ENCODE measurements around the gene GSE1. TPM values are rescaled to one million over a fixed set of nuclear protein-coding genes. Genes with fewer than 3 reads are reported as not detected.

GSE1 gene
- total and polyA plus RNA-seq, 2 experiments from 2014 or later = 32.4 to 135 TPM

DNA sequence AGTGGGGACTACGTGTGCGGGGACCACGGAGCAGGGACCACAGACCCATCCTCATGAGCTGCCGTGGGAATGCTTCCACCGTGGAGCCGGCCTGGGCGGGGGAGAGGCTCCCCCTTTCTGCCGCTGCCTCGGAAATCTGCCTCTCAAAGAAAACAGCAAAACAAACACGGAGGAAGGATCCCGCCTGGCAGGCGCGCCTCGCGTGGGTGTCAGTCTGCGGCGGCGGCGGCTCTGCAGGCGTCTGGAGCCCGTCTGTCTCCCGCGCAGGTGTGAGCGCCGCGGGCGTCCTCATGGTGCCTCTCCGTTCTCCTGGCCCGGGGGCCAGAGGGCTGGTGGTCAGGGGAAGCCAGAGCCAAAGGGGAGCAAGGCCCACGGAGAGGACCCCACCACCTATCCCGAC, 27.5 kb downstream of the GSE1 start:
- Histone ChIP-seq H3K79me2 (replicated peaks; ENCODE audit: insufficient read depth) (peaks cover 96% of the 10 kb centered on the region), H3K36me3 (ENCODE audit: insufficient read depth) (no peaks in the 10 kb centered on the region), H3K9me2 (ENCODE audit: insufficient read depth) (no peaks in the 10 kb centered on the region), H3K27ac (ENCODE audit: low read depth) (no peak overlapping the region), H3K27me3 (ENCODE audit: insufficient read depth) (no peaks in the 10 kb centered on the region), H3F3A (replicated peaks; ENCODE audit: low read depth) (no peaks in the 10 kb centered on the region), H3K4me1 (ENCODE audit: insufficient read depth) (0 out of 2 replicates have a peak, but pooled peaks cover 4% of the 10 kb centered on the region), H2AFZ (no peak overlapping the region), H3K4me3 (no peak overlapping the region), H3K4me2 (no peak overlapping the region), H4K20me1 (replicated peaks; ENCODE audit: insufficient read depth) (peaks cover 24% of the 10 kb centered on the region)
- DNase-seq (ENCODE audit: low spot score) (no peak), ATAC-seq (no peak)
- H3K4me1 Mint-ChIP-seq = peaks cover 9% of the 10 kb centered on the region
- no peaks in the 10 kb centered on the region for H3K9me3 Mint-ChIP-seq
- no peak overlapping the region for H3K27ac Mint-ChIP-seq
- TF ChIP-seq STAT1 (IDR thresholded peaks at IDR 0.05; ENCODE audit: unreplicated experiment) (no peak), POLR2AphosphoS5 (IDR thresholded peaks at IDR 0.05; ENCODE audit: low read depth) (no peak), JUNB (IDR thresholded peaks at IDR 0.05; ENCODE audit: unreplicated experiment) (no peak), EZH2 (IDR thresholded peaks at IDR 0.05; ENCODE audit: low read depth, unreplicated experiment) (no peak), ZNF114 (CRISPR knock-in tag; IDR thresholded peaks at IDR 0.05) (no peak), ZNF331 (CRISPR knock-in tag; IDR thresholded peaks at IDR 0.05; ENCODE audit: low read depth) (no peak), NANOG (IDR thresholded peaks at IDR 0.05; ENCODE audit: borderline replicate concordance) (no peak)
- TF ChIP-seq, protein P1, sequence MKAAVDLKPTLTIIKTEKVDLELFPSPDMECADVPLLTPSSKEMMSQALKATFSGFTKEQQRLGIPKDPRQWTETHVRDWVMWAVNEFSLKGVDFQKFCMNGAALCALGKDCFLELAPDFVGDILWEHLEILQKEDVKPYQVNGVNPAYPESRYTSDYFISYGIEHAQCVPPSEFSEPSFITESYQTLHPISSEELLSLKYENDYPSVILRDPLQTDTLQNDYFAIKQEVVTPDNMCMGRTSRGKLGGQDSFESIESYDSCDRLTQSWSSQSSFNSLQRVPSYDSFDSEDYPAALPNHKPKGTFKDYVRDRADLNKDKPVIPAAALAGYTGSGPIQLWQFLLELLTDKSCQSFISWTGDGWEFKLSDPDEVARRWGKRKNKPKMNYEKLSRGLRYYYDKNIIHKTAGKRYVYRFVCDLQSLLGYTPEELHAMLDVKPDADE (IDR thresholded peaks at IDR 0.05) = no peak
- TF ChIP-seq, protein P2, sequence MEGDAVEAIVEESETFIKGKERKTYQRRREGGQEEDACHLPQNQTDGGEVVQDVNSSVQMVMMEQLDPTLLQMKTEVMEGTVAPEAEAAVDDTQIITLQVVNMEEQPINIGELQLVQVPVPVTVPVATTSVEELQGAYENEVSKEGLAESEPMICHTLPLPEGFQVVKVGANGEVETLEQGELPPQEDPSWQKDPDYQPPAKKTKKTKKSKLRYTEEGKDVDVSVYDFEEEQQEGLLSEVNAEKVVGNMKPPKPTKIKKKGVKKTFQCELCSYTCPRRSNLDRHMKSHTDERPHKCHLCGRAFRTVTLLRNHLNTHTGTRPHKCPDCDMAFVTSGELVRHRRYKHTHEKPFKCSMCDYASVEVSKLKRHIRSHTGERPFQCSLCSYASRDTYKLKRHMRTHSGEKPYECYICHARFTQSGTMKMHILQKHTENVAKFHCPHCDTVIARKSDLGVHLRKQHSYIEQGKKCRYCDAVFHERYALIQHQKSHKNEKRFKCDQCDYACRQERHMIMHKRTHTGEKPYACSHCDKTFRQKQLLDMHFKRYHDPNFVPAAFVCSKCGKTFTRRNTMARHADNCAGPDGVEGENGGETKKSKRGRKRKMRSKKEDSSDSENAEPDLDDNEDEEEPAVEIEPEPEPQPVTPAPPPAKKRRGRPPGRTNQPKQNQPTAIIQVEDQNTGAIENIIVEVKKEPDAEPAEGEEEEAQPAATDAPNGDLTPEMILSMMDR (conservative IDR thresholded peaks at IDR 0.05; ENCODE audit: low read depth in 2 of 2) = no peak
- peaks cover 7% of the 10 kb centered on the region for H3K27me3 Mint-ChIP-seq (ENCODE audit: insufficient read depth, low read depth, poor library complexity)
- no peak overlapping the region for H3K4me3 Mint-ChIP-seq
- peaks cover 3% of the 10 kb centered on the region for H3K36me3 Mint-ChIP-seq (ENCODE audit: low read depth)

DNA sequence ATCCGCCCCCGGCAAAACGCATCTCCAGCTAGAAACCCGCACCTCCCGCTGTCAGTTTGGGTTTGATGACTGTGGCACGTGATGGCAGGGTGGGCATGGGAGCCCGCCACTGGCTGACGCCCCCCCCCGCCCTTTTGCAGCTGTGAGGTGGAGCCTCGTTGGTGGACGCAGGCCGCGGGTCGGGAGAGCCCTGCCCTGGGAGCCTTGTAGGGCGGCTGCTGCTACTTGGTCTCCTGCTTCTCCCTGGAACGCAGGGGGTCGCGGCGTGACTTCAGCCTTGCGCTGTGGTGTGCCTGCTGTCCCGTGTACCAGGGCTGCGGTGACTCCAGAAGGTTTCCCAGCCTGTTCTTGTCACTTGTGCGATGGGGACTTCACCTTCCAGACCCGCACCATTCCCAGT, 28.2 kb downstream of the GSE1 start:
- Histone ChIP-seq H3K36me3 (ENCODE audit: insufficient read depth) (no peaks in the 10 kb centered on the region), H3K27ac (ENCODE audit: low read depth) (no peak overlapping the region), H3K4me2 (no peak overlapping the region), H2AFZ (no peak overlapping the region), H3K4me1 (ENCODE audit: insufficient read depth) (0 out of 2 replicates have a peak, but pooled peaks cover 4% of the 10 kb centered on the region), H3K79me2 (replicated peaks; ENCODE audit: insufficient read depth) (peaks cover 91% of the 10 kb centered on the region), H3K27me3 (ENCODE audit: insufficient read depth) (no peaks in the 10 kb centered on the region), H3K4me3 (no peak overlapping the region), H3K9me2 (ENCODE audit: insufficient read depth) (no peaks in the 10 kb centered on the region), H4K20me1 (replicated peaks; ENCODE audit: insufficient read depth) (peaks cover 23% of the 10 kb centered on the region), H3F3A (replicated peaks; ENCODE audit: low read depth) (no peaks in the 10 kb centered on the region)
- Mint-ChIP-seq H3K27me3 (ENCODE audit: insufficient read depth, low read depth, poor library complexity) (peaks cover 11% of the 10 kb centered on the region), H3K4me3 (no peak overlapping the region), H3K4me1 (peaks cover 9% of the 10 kb centered on the region), H3K27ac (no peak overlapping the region), H3K9me3 (no peaks in the 10 kb centered on the region), H3K36me3 (ENCODE audit: low read depth) (peaks cover 5% of the 10 kb centered on the region)
- ATAC-seq (no peak), DNase-seq (ENCODE audit: low spot score) (no peak)
- no peak for TF ChIP-seq ZNF114 (CRISPR knock-in tag; IDR thresholded peaks at IDR 0.05)
- TF ChIP-seq, protein P2 (conservative IDR thresholded peaks at IDR 0.05; ENCODE audit: low read depth in 2 of 2) = no peak
- no peak for TF ChIP-seq STAT1 (IDR thresholded peaks at IDR 0.05; ENCODE audit: unreplicated experiment)
- TF ChIP-seq, protein P3, sequence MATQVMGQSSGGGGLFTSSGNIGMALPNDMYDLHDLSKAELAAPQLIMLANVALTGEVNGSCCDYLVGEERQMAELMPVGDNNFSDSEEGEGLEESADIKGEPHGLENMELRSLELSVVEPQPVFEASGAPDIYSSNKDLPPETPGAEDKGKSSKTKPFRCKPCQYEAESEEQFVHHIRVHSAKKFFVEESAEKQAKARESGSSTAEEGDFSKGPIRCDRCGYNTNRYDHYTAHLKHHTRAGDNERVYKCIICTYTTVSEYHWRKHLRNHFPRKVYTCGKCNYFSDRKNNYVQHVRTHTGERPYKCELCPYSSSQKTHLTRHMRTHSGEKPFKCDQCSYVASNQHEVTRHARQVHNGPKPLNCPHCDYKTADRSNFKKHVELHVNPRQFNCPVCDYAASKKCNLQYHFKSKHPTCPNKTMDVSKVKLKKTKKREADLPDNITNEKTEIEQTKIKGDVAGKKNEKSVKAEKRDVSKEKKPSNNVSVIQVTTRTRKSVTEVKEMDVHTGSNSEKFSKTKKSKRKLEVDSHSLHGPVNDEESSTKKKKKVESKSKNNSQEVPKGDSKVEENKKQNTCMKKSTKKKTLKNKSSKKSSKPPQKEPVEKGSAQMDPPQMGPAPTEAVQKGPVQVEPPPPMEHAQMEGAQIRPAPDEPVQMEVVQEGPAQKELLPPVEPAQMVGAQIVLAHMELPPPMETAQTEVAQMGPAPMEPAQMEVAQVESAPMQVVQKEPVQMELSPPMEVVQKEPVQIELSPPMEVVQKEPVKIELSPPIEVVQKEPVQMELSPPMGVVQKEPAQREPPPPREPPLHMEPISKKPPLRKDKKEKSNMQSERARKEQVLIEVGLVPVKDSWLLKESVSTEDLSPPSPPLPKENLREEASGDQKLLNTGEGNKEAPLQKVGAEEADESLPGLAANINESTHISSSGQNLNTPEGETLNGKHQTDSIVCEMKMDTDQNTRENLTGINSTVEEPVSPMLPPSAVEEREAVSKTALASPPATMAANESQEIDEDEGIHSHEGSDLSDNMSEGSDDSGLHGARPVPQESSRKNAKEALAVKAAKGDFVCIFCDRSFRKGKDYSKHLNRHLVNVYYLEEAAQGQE (IDR thresholded peaks at IDR 0.05; ENCODE audit: unreplicated experiment) = no peak
- TF ChIP-seq ZNF331 (CRISPR knock-in tag; IDR thresholded peaks at IDR 0.05; ENCODE audit: low read depth) = no peak
